HG02885 (cell line): ENCODE results near the gene LMAN1L.

ENCODE experiments used
- ATAC-seq: cut with Tn5 transposase; IDR thresholded peaks from one replicate; pipeline ENCODE4 v1.9.1; 2021; ENCODE audit warnings: mild to moderate bottlenecking; ENCODE audit not compliant: unreplicated experiment, poor library complexity

LMAN1L gene

GRCh38 chr15:74832826-74833225 is 20.2 kb downstream of the LMAN1L start:
- no peak for ATAC-seq

- ATAC-seq = no peak
Observed at GRCh38 chr15:74833376-74834107, 20.9 kb downstream of the LMAN1L start.

GRCh38 chr15:74835312-74835823 is 22.7 kb downstream of the LMAN1L start:
- ATAC-seq = no peak

- ATAC-seq = no peak
Observed at GRCh38 chr15:74836846-74837245, 24.2 kb downstream of the LMAN1L start.

- no peak for ATAC-seq
Observed at GRCh38 chr15:74837482-74838136, 25.0 kb downstream of the LMAN1L start.

GRCh38 chr15:74838137-74838516 is 25.5 kb downstream of the LMAN1L start:
- no peak for ATAC-seq

- no peak for ATAC-seq
Observed at GRCh38 chr15:74838746-74839525, 26.3 kb downstream of the LMAN1L start.

- no peak for ATAC-seq
Observed at GRCh38 chr15:74839526-74840395, 27.1 kb downstream of the LMAN1L start.

GRCh38 chr15:74840851-74841775 is 28.5 kb downstream of the LMAN1L start:
- no peak for ATAC-seq

GRCh38 chr15:74841891-74842373 is 29.3 kb downstream of the LMAN1L start:
- no peak for ATAC-seq

GRCh38 chr15:74842581-74843444 is 30.2 kb downstream of the LMAN1L start, which contains the start of gene ULK3:
Gene ULK3, minus strand, starts transcription at chr15:74843156. Its CDS starts 51 bp downstream, at chr15:74843105.
- peak; percentile 85 for ATAC-seq

GRCh38 chr15:74843445-74843828 is 30.8 kb downstream of the LMAN1L start:
- no peak for ATAC-seq

GRCh38 chr15:74843891-74844299 is 31.3 kb downstream of the LMAN1L start:
- no peak for ATAC-seq

- no peak for ATAC-seq
Observed at GRCh38 chr15:74844319-74845207, 31.9 kb downstream of the LMAN1L start.

GRCh38 chr15:74845208-74845568 is 32.6 kb downstream of the LMAN1L start:
- no peak for ATAC-seq

- no peak for ATAC-seq
Observed at GRCh38 chr15:74845581-74845980, 32.9 kb downstream of the LMAN1L start.

GRCh38 chr15:74847432-74847831 is 34.8 kb downstream of the LMAN1L start:
- ATAC-seq = no peak
